GM21390 (cell line): ENCODE data around the gene CHKA.

Source experiments
- ATAC-seq: cut with Tn5 transposase; IDR thresholded peaks from one replicate; pipeline ENCODE4 v1.9.1; 2021; ENCODE audit not compliant: unreplicated experiment

Gene CHKA

DNA sequence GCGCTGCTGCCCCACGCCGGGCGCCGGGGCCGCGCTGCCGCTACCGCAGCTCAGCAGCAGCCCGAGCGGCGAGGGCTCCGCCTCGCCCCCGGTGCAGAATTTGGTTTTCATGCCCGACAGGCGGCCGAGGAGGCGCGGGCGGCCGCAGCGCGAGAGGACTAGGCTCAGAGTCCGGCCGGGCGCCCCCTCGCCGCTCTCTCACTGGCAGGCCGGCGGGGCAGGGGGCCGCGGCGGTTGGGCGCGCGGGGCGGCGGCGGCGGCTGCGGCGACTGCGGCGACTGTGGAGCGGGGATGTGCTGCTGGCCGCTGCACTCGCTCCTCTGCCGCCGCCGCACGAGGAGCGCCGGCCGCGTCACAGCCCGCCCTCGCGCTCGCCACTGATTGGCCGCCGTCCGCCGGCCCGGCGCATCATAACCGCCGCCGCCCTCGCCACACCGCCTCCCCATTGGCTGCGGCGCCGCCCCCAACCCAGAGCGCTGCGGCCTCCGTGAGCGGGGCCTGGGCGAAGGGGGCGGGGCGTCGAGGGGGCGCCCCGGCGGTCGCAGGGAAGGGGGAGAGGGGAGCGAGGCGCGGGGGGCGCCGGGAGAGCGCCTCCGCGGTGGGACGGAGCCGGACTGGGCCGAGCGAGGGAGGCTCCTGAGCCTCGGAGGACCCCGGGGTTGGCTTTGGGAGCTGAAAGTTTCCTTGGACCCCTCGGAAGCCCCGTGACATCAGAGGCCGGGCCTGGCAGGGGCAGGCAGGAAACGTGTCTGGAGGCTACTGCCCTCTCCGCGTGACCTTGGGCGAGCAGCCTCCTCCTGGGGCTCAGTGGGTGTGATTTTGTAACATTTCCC lies at the start of gene CHKA:
CHKA (minus strand) TSS at position 322 of the 833 bp plus-strand sequence; CDS start at position 111, 211 bp downstream.
- peak; percentile 80 for ATAC-seq

- no peak for ATAC-seq
Measured at GRCh38 chr11:68169442-68169841, 48.3 kb upstream of the CHKA start.

- no peak for ATAC-seq
Measured at GRCh38 chr11:68168694-68169093, 47.5 kb upstream of the CHKA start.

DNA sequence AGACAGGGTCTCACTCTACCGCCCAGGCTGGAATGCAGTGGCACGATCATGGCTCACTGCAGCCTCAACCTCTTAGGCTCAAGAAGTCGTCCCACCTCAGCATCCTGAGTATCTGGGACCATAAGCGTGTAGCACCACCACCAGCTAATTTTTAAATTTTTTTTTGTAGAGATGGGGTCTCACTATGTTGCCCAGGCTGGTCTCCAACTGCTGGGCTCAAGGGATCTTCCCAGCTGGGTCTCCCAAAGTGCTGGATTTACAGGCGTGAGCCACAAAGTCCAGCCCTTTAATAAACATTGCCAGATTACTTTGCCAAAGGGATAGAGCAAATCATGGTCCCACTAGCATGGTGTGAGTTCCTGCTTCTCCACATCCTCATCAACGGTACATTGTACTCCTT lies 46.3 kb upstream of the CHKA start:
- no peak for ATAC-seq

DNA sequence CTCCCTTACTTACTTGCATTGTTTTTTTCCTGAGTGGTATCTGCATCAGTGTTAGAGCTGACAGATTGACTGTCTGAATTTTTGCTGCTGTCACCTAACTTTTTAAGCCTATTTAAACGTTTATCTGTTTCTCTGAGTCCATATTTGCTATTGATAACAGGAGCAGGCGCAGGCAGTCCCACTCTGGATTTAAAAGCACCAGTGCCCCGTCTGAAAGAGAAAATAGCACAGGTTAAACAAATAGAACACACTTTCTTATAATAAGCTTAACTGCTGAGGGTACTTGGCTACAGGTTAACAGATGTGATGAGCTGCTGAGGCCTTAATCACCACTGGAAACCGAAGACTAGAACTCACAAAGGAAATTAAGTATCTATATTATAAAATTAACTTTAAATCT lies 45.8 kb upstream of the CHKA start:
- ATAC-seq = no peak

- no peak for ATAC-seq
Measured at GRCh38 chr11:68165601-68166000, 44.4 kb upstream of the CHKA start.

GRCh38 chr11:68164437-68164836 lies 43.2 kb upstream of the CHKA start:
- ATAC-seq = no peak

- ATAC-seq = no peak
Measured at GRCh38 chr11:68163691-68164090, 42.5 kb upstream of the CHKA start.

DNA sequence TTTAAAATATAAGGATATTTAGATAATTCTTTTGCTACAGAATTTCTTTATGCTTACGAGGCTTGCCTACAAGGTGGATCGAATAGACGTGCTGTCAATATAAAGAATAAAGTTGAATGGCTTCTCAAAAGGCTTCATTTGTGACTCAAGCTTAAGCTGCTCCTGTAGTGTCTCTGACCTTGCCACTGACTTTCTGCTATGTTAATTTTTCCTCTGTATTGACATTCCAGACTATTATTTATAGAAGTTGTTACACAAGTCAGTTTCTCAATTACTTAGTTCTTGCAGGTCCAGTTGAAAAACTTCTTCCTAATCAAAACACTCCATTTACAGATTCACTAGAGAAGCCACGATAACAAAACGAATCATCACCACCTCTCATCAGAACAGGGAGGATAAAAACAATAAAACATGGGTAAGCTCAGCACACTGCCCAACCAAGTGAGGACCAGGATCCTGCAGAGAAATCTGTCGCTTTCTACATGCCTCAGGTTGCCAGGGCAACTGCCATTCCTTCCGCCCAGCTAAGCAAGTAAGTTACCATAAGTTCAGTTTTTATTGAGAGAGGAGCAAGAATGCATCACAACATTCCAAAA lies 39.0 kb upstream of the CHKA start:
- no peak for ATAC-seq

- ATAC-seq = no peak
Measured at GRCh38 chr11:68159665-68160064, 38.5 kb upstream of the CHKA start.

DNA sequence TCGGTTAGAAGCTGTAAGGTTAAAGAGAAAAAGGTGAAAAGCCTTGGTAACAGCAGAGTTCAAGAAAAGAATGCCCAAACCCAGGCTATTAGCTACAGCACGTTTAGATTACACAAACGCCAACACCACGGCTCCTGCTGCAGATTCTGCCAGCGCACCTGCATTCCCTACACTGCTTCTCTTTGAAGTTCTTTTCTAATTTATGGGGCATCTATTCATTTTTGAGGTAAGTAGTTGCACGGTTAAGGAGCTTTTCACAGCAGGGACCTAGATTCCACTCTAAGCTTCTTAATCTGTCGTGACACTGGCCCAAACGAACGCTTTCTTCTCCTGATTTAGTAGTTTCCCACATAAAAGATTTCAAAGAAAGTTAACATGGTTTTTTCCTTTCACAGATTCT lies 38.0 kb upstream of the CHKA start:
- no peak for ATAC-seq

DNA sequence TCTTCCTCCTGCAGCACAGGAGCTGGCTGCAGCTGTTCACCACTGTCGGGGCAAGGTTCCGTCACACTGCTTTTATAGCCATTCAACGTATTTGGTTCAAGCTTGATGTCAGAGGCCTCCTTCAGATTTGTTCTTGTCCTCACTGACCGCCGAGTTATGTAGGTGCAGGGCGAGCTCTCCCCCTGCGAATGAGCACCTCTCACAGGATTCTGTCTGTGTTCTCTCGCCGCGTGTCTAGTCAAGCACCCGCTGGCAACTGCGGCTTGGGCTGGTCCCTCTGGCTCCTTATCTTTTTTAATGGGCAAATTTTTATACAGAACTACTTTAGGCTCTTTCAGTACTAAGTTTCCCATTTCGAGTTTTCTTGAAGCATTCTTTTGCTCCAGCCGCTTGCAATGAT lies 37.4 kb upstream of the CHKA start:
- ATAC-seq = no peak

DNA sequence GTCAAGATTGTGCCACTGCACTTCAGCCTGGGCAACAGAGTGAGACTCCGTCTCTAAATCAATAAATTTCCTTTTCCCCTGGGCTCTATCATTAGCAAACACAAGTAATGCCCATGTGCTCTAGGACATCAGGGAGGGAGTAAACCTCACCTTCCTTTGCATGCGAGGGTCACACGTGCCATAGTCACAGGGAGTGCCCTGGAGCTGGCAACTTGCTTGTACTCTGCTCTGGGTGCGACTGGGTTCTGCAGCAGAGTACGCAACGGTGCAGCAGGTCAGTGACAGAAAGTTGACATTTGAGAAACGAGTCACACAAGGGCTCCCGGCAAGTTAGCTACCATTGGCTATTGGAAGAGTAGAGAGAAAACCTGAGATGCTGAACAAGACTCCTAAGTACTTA lies 32.6 kb upstream of the CHKA start:
- no peak for ATAC-seq

DNA sequence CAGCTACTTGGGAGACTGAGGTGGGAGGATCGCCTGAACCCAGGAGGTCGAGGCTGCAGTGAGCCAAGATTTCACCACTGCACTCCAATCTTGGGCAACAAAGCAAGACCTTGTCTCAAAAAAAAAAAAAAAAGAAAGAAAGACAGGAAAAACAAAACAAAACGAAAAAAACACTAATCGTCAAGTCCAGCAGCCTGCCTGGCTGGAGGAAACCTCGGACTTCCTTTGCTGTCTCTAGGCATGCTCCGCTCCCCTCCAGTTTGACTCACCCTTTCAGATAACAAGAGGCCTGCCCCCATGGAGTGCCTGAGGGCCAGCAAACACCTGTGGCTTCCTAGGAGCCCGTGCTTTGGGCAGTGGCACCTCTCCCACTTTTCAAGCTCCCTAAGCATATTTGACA lies 28.8 kb upstream of the CHKA start:
- ATAC-seq = no peak

GRCh38 chr11:68149417-68149816 lies 28.2 kb upstream of the CHKA start:
- no peak for ATAC-seq

DNA sequence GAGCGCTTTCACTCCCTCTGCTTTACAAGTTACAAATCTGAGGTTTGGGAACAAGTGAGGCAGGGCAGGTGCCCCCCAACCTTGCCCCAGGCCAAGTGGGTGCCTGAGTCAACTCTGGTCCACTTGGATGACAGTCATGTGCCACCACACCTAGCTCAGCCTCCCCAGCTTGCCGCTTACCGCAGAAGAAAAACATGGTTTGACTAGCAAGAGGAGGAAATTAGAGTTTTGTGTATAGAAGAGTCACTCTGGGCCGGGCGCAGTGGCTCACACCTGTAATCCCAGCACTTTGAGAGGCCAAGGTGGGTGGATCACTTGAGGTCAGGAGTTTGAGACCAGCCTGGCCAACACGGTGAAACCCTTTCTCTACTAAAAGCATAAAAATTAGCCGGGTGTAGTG lies 27.7 kb upstream of the CHKA start:
- no peak for ATAC-seq

- no peak for ATAC-seq
Measured at GRCh38 chr11:68148071-68148805, 27.1 kb upstream of the CHKA start.

DNA sequence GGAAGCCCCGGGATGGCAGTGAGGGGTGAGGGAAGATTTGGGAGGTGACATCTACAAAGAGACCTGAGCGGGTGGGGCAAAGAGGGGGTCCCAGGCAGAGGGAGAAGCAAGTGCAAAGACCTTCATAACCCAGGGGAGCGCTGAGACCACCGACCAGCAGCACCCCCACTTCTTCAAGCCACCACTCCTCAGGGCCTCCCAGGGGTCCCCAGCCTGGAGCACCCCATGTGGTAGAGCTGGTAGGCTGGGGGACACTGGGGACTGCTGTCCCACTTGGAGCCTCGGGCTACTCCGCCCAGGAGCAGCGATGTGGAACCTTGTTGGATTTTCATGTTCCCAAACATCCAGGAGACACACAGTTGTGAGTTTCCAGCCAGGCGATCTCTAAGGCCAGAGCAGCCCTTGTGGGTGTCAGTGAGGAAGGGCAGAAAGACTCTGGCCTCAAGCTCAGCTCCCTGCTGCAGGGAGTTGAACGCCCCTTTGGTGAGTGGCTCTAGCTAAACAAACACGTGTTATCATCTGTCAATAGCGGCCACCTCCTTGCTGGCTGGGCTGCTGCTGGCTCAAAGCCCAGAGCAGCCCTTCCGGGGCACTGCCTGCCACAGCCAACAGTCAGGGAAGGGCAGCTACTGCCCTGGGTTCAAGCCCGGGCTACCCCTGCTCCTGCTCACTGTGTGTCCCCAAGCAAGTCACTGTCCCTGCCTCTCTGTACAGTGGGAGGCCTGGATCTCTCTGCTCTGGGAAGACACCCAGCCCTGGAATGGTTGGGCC lies 25.7 kb upstream of the CHKA start:
- ATAC-seq = no peak

DNA sequence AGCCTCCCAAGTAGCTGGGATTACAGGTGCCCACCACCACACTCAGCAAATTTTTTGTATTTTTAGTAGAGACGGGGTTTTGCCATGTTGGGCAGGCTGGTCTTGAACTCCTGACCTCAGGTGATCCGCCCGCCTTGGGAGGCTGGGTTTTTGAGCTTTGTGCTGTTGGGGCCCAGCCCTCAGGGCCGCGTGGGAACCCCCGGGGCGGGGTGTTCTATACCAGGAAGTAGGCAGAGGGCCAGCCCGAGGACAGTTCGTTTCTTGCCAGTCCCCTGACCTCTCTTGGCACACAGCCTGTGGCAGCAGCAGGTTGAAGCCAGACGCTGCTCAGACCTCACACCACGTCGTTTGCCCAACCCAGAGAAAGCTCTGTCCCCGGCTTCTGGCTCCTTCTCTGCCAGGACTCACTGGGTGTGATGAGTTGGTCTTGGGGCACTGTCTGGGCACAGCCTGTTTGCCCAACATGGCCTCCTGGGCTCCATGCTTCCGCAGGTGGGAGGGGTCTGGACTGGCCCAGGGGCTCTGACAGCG lies 24.9 kb upstream of the CHKA start:
- ATAC-seq = no peak

GRCh38 chr11:68145120-68145866 lies 24.1 kb upstream of the CHKA start:
- ATAC-seq = no peak
